ENCODE data around the gene VPS45. TPM values are rescaled to one million over a fixed set of nuclear protein-coding genes. Genes with fewer than 3 reads are reported as not detected.

The VPS45 gene
- total and polyA plus RNA-seq, 4 donors: 7.7 to 24.2 (median 14.1) TPM

- no peak for TF ChIP-seq FOXA1 (IDR thresholded peaks at IDR 0.05)
- no peak for TF ChIP-seq REST (IDR thresholded peaks at IDR 0.05)
- no peak for TF ChIP-seq ATF3 (IDR thresholded peaks at IDR 0.05)
- no peak for TF ChIP-seq RAD21 (IDR thresholded peaks at IDR 0.05)
- no peak overlapping the region for H3K4me3 ChIP-seq (ENCODE audit: low read depth in 1 of 3, low read length in 3 of 3)
- peaks cover 0 to 7% (median 3%) of the 10 kb centered on the region in 4 donors for H3K36me3 ChIP-seq (ENCODE audit: control insufficient read depth in 4 of 4, insufficient read depth in 3 of 4, low read depth in 1 of 4, low read length in 3 of 4)
- no peaks in the 10 kb centered on the region for H3K9me3 ChIP-seq (ENCODE audit: control insufficient read depth in 4 of 4, low read length in 3 of 4)
- WGBS: 81% methylated on average over 4 of the region's 4 CpGs
- no peak overlapping the region for H3K9ac ChIP-seq (ENCODE audit: low read depth in 1 of 2, low read length in 2 of 2)
- no peak for DNase-seq (ENCODE audit: low spot score)
- no peaks in the 10 kb centered on the region for H3K27me3 ChIP-seq (ENCODE audit: control insufficient read depth in 4 of 4, insufficient read depth in 4 of 4, low read length in 3 of 4)
- no peak overlapping the region for H3K27ac ChIP-seq (ENCODE audit: low read depth in 1 of 2, low read length in 2 of 2)
- peaks cover 0 to 4% (median 1%) of the 10 kb centered on the region in 4 donors for H3K4me1 ChIP-seq (ENCODE audit: control insufficient read depth in 4 of 4, insufficient read depth in 4 of 4, low read length in 3 of 4)
Measured at GRCh38 chr1:150154143-150154542, 86.6 kb downstream of the VPS45 start.

- H3K9me3 ChIP-seq (ENCODE audit: control insufficient read depth in 4 of 4, low read length in 3 of 4): no peaks in the 10 kb centered on the region
- peaks cover 0 to 7% (median 3%) of the 10 kb centered on the region in 4 donors for H3K36me3 ChIP-seq (ENCODE audit: control insufficient read depth in 4 of 4, insufficient read depth in 3 of 4, low read depth in 1 of 4, low read length in 3 of 4)
- no peak for TF ChIP-seq HNF4G (IDR thresholded peaks at IDR 0.05)
- no peak for TF ChIP-seq FOXA2 (IDR thresholded peaks at IDR 0.05)
- no peak for TF ChIP-seq CTCF (IDR thresholded peaks at IDR 0.05; ENCODE audit: low read depth, low read length, missing input control)
- no peak for TF ChIP-seq JUND (IDR thresholded peaks at IDR 0.05)
- no peak for TF ChIP-seq SP1 (IDR thresholded peaks at IDR 0.05)
- TF ChIP-seq YY1 (IDR thresholded peaks at IDR 0.05): no peak
- TF ChIP-seq ATF3 (IDR thresholded peaks at IDR 0.05): no peak
- TF ChIP-seq FOXA1 (IDR thresholded peaks at IDR 0.05): no peak
- no peak for TF ChIP-seq NR2F2 (IDR thresholded peaks at IDR 0.05)
- TF ChIP-seq MAX (IDR thresholded peaks at IDR 0.05): no peak
- TF ChIP-seq TAF1 (conservative IDR thresholded peaks at IDR 0.05): no peak
- TF ChIP-seq ZBTB33 (IDR thresholded peaks at IDR 0.05): no peak
- no peak for TF ChIP-seq RAD21 (IDR thresholded peaks at IDR 0.05)
- TF ChIP-seq HNF4A (conservative IDR thresholded peaks at IDR 0.05): no peak
- DNase-seq (ENCODE audit: low spot score): no peak
- H3K4me3 ChIP-seq (ENCODE audit: low read depth in 1 of 3, low read length in 3 of 3): no peak overlapping the region
- H3K9ac ChIP-seq (ENCODE audit: low read depth in 1 of 2, low read length in 2 of 2): no peak overlapping the region
- peaks cover 0 to 3% (median 1%) of the 10 kb centered on the region in 4 donors for H3K4me1 ChIP-seq (ENCODE audit: control insufficient read depth in 4 of 4, insufficient read depth in 4 of 4, low read length in 3 of 4)
- H3K27me3 ChIP-seq (ENCODE audit: control insufficient read depth in 4 of 4, insufficient read depth in 4 of 4, low read length in 3 of 4): no peaks in the 10 kb centered on the region
- WGBS: 95% methylated on average over 13 of the region's 13 CpGs
- no peak overlapping the region for H3K27ac ChIP-seq (ENCODE audit: low read depth in 1 of 2, low read length in 2 of 2)
Measured at GRCh38 chr1:150155413-150156071, 88.0 kb downstream of the VPS45 start.
